ENCODE results near the gene EFNB2. TPM values are rescaled to one million over a fixed set of nuclear protein-coding genes. Genes with fewer than 3 reads are reported as not detected.

The EFNB2 gene
- total RNA-seq, 1 experiment from 2014 or later = 0.07 TPM

- no peaks in the 10 kb centered on the region for H3K27me3 ChIP-seq (ENCODE audit: low read length)
- H3K79me2 ChIP-seq (ENCODE audit: low read length) = no peaks in the 10 kb centered on the region
- no peak overlapping the region for H3K4me2 ChIP-seq (ENCODE audit: low read depth, low read length, poor library complexity, severe bottlenecking)
- no peak overlapping the region for H3K27ac ChIP-seq (ENCODE audit: low read length)
- H3K9me2 ChIP-seq (replicated peaks; ENCODE audit: insufficient read depth, low read length) = no peaks in the 10 kb centered on the region
- no peaks in the 10 kb centered on the region for H3K9me3 ChIP-seq (ENCODE audit: low read length)
- DNase-seq = no peak
- H3K4me3 ChIP-seq (ENCODE audit: low read length) = no peak overlapping the region
- H3K36me3 ChIP-seq (ENCODE audit: insufficient read depth, low read length) = no peaks in the 10 kb centered on the region
- no peak overlapping the region for H3K9ac ChIP-seq (ENCODE audit: low read length)
- H4K20me1 ChIP-seq (ENCODE audit: insufficient read depth, low read depth, low read length) = no peaks in the 10 kb centered on the region
- H2AFZ ChIP-seq (ENCODE audit: low read length) = no peak overlapping the region
- no peaks in the 10 kb centered on the region for H3K4me1 ChIP-seq (ENCODE audit: low read length)
Observed at GRCh38 chr13:106484084-106484483, 51.4 kb downstream of the EFNB2 start.

DNA sequence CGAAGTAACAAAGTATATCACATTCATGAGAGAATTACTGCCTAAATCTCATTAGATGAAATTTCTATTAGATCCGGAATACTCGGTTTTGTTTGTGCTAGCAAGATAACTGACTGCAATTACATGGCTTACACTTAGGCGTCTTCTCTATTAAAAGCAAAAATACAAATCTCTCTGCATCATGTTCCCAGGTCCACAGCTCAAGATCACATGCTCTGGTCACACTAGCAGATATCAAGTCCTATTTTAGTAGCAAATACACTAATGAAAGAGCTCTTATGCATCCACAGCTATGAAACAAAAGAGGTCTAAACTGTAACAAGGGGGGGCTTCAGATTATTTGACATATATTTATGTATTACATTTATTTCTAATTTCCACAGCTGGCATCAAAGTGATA is 53.5 kb downstream of the EFNB2 start:
- DNase-seq = no peak
- no peak overlapping the region for H3K4me2 ChIP-seq (ENCODE audit: low read depth, low read length, poor library complexity, severe bottlenecking)
- H3K4me3 ChIP-seq (ENCODE audit: low read length) = no peak overlapping the region
- no peaks in the 10 kb centered on the region for H4K20me1 ChIP-seq (ENCODE audit: insufficient read depth, low read depth, low read length)
- no peaks in the 10 kb centered on the region for H3K9me3 ChIP-seq (ENCODE audit: low read length)
- no peaks in the 10 kb centered on the region for H3K9me2 ChIP-seq (replicated peaks; ENCODE audit: insufficient read depth, low read length)
- H3K79me2 ChIP-seq (ENCODE audit: low read length) = no peaks in the 10 kb centered on the region
- H3K27ac ChIP-seq (ENCODE audit: low read length) = no peak overlapping the region
- no peak overlapping the region for H2AFZ ChIP-seq (ENCODE audit: low read length)
- H3K36me3 ChIP-seq (ENCODE audit: insufficient read depth, low read length) = no peaks in the 10 kb centered on the region
- no peaks in the 10 kb centered on the region for H3K4me1 ChIP-seq (ENCODE audit: low read length)
- H3K9ac ChIP-seq (ENCODE audit: low read length) = no peak overlapping the region
- no peaks in the 10 kb centered on the region for H3K27me3 ChIP-seq (ENCODE audit: low read length)

GRCh38 chr13:106480351-106480910 is 55.0 kb downstream of the EFNB2 start:
- H3K36me3 ChIP-seq (ENCODE audit: insufficient read depth, low read length) = no peaks in the 10 kb centered on the region
- H3K79me2 ChIP-seq (ENCODE audit: low read length) = no peaks in the 10 kb centered on the region
- no peak overlapping the region for H3K9ac ChIP-seq (ENCODE audit: low read length)
- H3K9me2 ChIP-seq (replicated peaks; ENCODE audit: insufficient read depth, low read length) = no peaks in the 10 kb centered on the region
- H3K4me2 ChIP-seq (ENCODE audit: low read depth, low read length, poor library complexity, severe bottlenecking) = no peak overlapping the region
- no peaks in the 10 kb centered on the region for H3K4me1 ChIP-seq (ENCODE audit: low read length)
- H3K27me3 ChIP-seq (ENCODE audit: low read length) = no peaks in the 10 kb centered on the region
- DNase-seq = no peak
- H2AFZ ChIP-seq (ENCODE audit: low read length) = no peak overlapping the region
- H3K9me3 ChIP-seq (ENCODE audit: low read length) = no peaks in the 10 kb centered on the region
- H3K4me3 ChIP-seq (ENCODE audit: low read length) = no peak overlapping the region
- no peaks in the 10 kb centered on the region for H4K20me1 ChIP-seq (ENCODE audit: insufficient read depth, low read depth, low read length)
- no peak overlapping the region for H3K27ac ChIP-seq (ENCODE audit: low read length)

GRCh38 chr13:106479929-106480328 is 55.5 kb downstream of the EFNB2 start:
- H4K20me1 ChIP-seq (ENCODE audit: insufficient read depth, low read depth, low read length) = no peaks in the 10 kb centered on the region
- DNase-seq = no peak
- no peaks in the 10 kb centered on the region for H3K9me3 ChIP-seq (ENCODE audit: low read length)
- no peak overlapping the region for H3K4me3 ChIP-seq (ENCODE audit: low read length)
- no peaks in the 10 kb centered on the region for H3K27me3 ChIP-seq (ENCODE audit: low read length)
- H3K4me1 ChIP-seq (ENCODE audit: low read length) = no peaks in the 10 kb centered on the region
- H3K4me2 ChIP-seq (ENCODE audit: low read depth, low read length, poor library complexity, severe bottlenecking) = no peak overlapping the region
- H3K9me2 ChIP-seq (replicated peaks; ENCODE audit: insufficient read depth, low read length) = no peaks in the 10 kb centered on the region
- H3K79me2 ChIP-seq (ENCODE audit: low read length) = no peaks in the 10 kb centered on the region
- no peak overlapping the region for H3K27ac ChIP-seq (ENCODE audit: low read length)
- H2AFZ ChIP-seq (ENCODE audit: low read length) = no peak overlapping the region
- H3K9ac ChIP-seq (ENCODE audit: low read length) = no peak overlapping the region
- H3K36me3 ChIP-seq (ENCODE audit: insufficient read depth, low read length) = no peaks in the 10 kb centered on the region

DNA sequence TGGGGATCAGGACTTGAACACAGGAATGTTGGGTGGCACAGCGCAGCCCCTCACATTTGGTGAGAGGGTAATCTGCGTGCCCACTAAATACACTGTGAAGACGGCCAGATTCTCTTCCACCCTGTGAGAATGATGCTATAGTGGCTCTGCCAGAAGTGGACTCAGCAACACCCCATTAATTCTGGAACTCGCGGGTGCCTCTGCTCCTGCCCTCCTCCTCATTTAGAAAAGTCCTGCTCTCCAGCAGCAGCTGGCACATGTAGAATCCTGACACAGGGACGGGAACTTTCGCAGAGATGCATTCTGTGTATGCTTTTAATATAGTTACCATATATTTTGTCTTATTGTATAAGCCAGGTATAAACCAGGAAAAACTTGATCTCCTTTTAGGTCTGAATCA is 57.3 kb downstream of the EFNB2 start:
- Histone ChIP-seq H3K27ac (ENCODE audit: low read length) (no peak overlapping the region), H2AFZ (ENCODE audit: low read length) (no peak overlapping the region), H3K4me3 (ENCODE audit: low read length) (no peak overlapping the region), H3K4me1 (ENCODE audit: low read length) (no peaks in the 10 kb centered on the region), H3K9me3 (ENCODE audit: low read length) (no peaks in the 10 kb centered on the region), H3K9ac (ENCODE audit: low read length) (no peak overlapping the region), H3K36me3 (ENCODE audit: insufficient read depth, low read length) (no peaks in the 10 kb centered on the region), H3K4me2 (ENCODE audit: low read depth, low read length, poor library complexity, severe bottlenecking) (no peak overlapping the region), H3K9me2 (replicated peaks; ENCODE audit: insufficient read depth, low read length) (no peaks in the 10 kb centered on the region), H4K20me1 (ENCODE audit: insufficient read depth, low read depth, low read length) (no peaks in the 10 kb centered on the region), H3K27me3 (ENCODE audit: low read length) (no peaks in the 10 kb centered on the region), H3K79me2 (ENCODE audit: low read length) (no peaks in the 10 kb centered on the region)
- no peak for DNase-seq

- no peak overlapping the region for H3K4me2 ChIP-seq (ENCODE audit: low read depth, low read length, poor library complexity, severe bottlenecking)
- H3K9me3 ChIP-seq (ENCODE audit: low read length) = no peaks in the 10 kb centered on the region
- H3K9me2 ChIP-seq (replicated peaks; ENCODE audit: insufficient read depth, low read length) = no peaks in the 10 kb centered on the region
- no peak overlapping the region for H3K9ac ChIP-seq (ENCODE audit: low read length)
- no peaks in the 10 kb centered on the region for H3K27me3 ChIP-seq (ENCODE audit: low read length)
- no peak for DNase-seq
- H2AFZ ChIP-seq (ENCODE audit: low read length) = no peak overlapping the region
- H4K20me1 ChIP-seq (ENCODE audit: insufficient read depth, low read depth, low read length) = no peaks in the 10 kb centered on the region
- H3K27ac ChIP-seq (ENCODE audit: low read length) = no peak overlapping the region
- no peaks in the 10 kb centered on the region for H3K36me3 ChIP-seq (ENCODE audit: insufficient read depth, low read length)
- H3K4me3 ChIP-seq (ENCODE audit: low read length) = no peak overlapping the region
- no peaks in the 10 kb centered on the region for H3K79me2 ChIP-seq (ENCODE audit: low read length)
- H3K4me1 ChIP-seq (ENCODE audit: low read length) = no peaks in the 10 kb centered on the region
Observed at GRCh38 chr13:106477303-106477702, 58.2 kb downstream of the EFNB2 start.

- H3K79me2 ChIP-seq (ENCODE audit: low read length) = no peaks in the 10 kb centered on the region
- H4K20me1 ChIP-seq (ENCODE audit: insufficient read depth, low read depth, low read length) = no peaks in the 10 kb centered on the region
- no peak overlapping the region for H2AFZ ChIP-seq (ENCODE audit: low read length)
- no peak overlapping the region for H3K9ac ChIP-seq (ENCODE audit: low read length)
- no peaks in the 10 kb centered on the region for H3K36me3 ChIP-seq (ENCODE audit: insufficient read depth, low read length)
- no peaks in the 10 kb centered on the region for H3K9me3 ChIP-seq (ENCODE audit: low read length)
- H3K4me2 ChIP-seq (ENCODE audit: low read depth, low read length, poor library complexity, severe bottlenecking) = no peak overlapping the region
- no peaks in the 10 kb centered on the region for H3K9me2 ChIP-seq (replicated peaks; ENCODE audit: insufficient read depth, low read length)
- H3K27me3 ChIP-seq (ENCODE audit: low read length) = no peaks in the 10 kb centered on the region
- peaks cover 3% of the 10 kb centered on the region; the same call in 1 of the 2 replicates for H3K4me1 ChIP-seq (ENCODE audit: low read length)
- no peak overlapping the region for H3K27ac ChIP-seq (ENCODE audit: low read length)
- no peak overlapping the region for H3K4me3 ChIP-seq (ENCODE audit: low read length)
- no peak for DNase-seq
Observed at GRCh38 chr13:106475852-106476251, 59.6 kb downstream of the EFNB2 start.

DNA sequence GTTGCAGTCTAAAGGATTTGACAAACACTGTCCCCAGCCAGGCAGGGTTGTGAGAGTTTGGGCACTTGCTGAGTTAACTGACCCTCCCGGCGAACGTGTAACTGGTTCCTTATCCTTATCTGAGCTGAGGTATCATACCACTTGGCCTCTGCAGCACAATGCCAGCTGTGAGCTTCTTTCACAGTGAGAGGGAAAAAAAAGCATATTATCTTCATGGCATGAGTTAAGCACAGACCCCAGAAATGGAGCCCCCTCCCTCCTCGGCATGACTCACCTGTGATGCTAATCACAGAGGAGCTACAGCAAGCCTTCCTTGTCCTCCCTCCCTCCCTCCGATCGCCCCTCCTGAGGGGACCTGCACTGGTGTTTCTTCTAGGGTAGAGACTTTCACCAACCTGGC is 60.5 kb downstream of the EFNB2 start:
- Histone ChIP-seq H3K4me2 (ENCODE audit: low read depth, low read length, poor library complexity, severe bottlenecking) (no peak overlapping the region), H3K79me2 (ENCODE audit: low read length) (no peaks in the 10 kb centered on the region), H3K4me1 (ENCODE audit: low read length) (peaks cover 3% of the 10 kb centered on the region; the same call in 1 of the 2 replicates), H3K9me2 (replicated peaks; ENCODE audit: insufficient read depth, low read length) (no peaks in the 10 kb centered on the region), H2AFZ (ENCODE audit: low read length) (no peak overlapping the region), H3K27me3 (ENCODE audit: low read length) (no peaks in the 10 kb centered on the region), H3K9ac (ENCODE audit: low read length) (no peak overlapping the region), H3K27ac (ENCODE audit: low read length) (no peak overlapping the region), H3K36me3 (ENCODE audit: insufficient read depth, low read length) (no peaks in the 10 kb centered on the region), H3K9me3 (ENCODE audit: low read length) (no peaks in the 10 kb centered on the region), H4K20me1 (ENCODE audit: insufficient read depth, low read depth, low read length) (no peaks in the 10 kb centered on the region), H3K4me3 (ENCODE audit: low read length) (no peak overlapping the region)
- DNase-seq = no peak

DNA sequence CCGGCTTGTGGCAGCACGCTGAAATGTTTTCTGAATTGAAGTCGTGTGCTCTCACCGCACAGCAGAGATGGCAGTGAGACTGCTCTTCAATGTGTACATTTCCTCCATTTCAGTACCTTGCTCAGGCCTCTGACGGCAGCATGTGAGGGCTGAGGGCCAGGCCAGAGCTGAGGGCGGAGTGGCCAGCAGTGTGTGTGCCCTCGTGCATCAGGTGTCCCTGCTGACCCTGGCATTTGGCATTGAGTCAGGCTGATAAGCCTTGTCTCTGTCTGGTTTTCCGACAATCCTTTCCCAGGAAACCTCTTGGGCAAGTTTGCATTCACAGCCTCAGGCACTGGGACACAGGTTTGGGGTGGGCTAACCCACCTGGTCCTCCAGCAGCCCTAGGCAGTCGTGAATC is 62.3 kb downstream of the EFNB2 start:
- H4K20me1 ChIP-seq (ENCODE audit: insufficient read depth, low read depth, low read length) = no peaks in the 10 kb centered on the region
- H3K4me2 ChIP-seq (ENCODE audit: low read depth, low read length, poor library complexity, severe bottlenecking) = no peak overlapping the region
- no peak for DNase-seq
- H3K79me2 ChIP-seq (ENCODE audit: low read length) = no peaks in the 10 kb centered on the region
- H3K9ac ChIP-seq (ENCODE audit: low read length) = no peak overlapping the region
- H3K36me3 ChIP-seq (ENCODE audit: insufficient read depth, low read length) = no peaks in the 10 kb centered on the region
- no peaks in the 10 kb centered on the region for H3K27me3 ChIP-seq (ENCODE audit: low read length)
- H2AFZ ChIP-seq (ENCODE audit: low read length) = no peak overlapping the region
- no peaks in the 10 kb centered on the region for H3K9me2 ChIP-seq (replicated peaks; ENCODE audit: insufficient read depth, low read length)
- no peaks in the 10 kb centered on the region for H3K9me3 ChIP-seq (ENCODE audit: low read length)
- no peak overlapping the region for H3K4me3 ChIP-seq (ENCODE audit: low read length)
- no peak overlapping the region for H3K27ac ChIP-seq (ENCODE audit: low read length)
- H3K4me1 ChIP-seq (ENCODE audit: low read length) = peaks cover 3% of the 10 kb centered on the region; the same call in 1 of the 2 replicates

All from Karpas-422 (cell line).